Activated gamma-delta T cell (primary cell): ENCODE data around the gene SRXN1.
"Not testable (repeated sequence)": the region's sequence is repeated elsewhere in the genome, so short reads cannot be mapped to it uniquely, and the experiment has no call there.

Source experiments
- DNase-seq: peaks from one replicate; lab custom pipeline; 2025; lab: John Stamatoyannopoulos, UW
- total RNA-seq, 2 donors: gene quantifications; one replicate each; lab custom pipeline; 2026; lab: John Stamatoyannopoulos, UW

Gene SRXN1
- total RNA-seq = 0.10 to 0.35 reads per million in 2 donors

- peak; percentile 66 for DNase-seq
Measured at GRCh38 chr20:653110-653589, at the start of gene SRXN1. SRXN1 (minus strand) TSS chr20:653200; CDS start chr20:653185, 15 bp downstream.

GRCh38 chr20:701401-702129 lies 48.6 kb upstream of the SRXN1 start:
- no peak for DNase-seq

GRCh38 chr20:699811-700338 lies 46.9 kb upstream of the SRXN1 start:
- DNase-seq = no peak

GRCh38 chr20:699342-699741 lies 46.3 kb upstream of the SRXN1 start:
- no peak for DNase-seq

GRCh38 chr20:698276-698675 lies 45.3 kb upstream of the SRXN1 start:
- DNase-seq = no peak

- no peak for DNase-seq
Measured at GRCh38 chr20:697826-698225, 44.8 kb upstream of the SRXN1 start.

DNA sequence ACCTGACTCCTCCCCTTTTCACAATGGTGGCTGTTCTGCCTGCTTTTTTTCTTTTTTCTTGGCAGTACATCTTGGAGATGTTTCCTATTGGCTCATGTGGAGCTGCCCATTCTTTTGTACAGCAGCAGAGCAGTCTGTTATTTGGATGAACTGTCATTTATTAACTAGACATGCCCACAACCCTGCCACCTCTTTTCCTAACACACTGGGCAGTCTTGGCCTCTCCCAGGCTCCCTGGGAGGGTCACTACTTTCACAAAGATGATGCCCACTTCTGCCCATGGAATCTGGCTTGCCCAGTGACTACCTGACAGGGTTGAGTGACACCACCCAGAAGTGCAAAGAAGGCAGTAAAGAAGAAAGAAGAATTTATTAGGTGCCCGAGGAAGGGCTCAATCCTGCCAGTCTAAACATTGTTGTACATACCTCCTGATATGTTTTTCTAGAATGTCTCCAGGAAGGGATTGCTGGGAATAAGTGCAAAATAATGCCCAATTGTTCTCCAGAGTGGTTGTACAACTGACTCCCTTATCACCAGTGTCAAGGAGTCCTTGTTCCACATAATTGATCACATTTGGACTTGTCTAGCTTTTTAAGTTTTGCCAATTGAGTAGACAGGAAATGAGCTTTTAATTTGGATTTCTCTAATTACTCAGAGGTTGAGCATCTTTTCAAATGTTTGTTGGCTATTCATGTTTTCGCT lies 42.3 kb upstream of the SRXN1 start:
- no peak for DNase-seq

DNA sequence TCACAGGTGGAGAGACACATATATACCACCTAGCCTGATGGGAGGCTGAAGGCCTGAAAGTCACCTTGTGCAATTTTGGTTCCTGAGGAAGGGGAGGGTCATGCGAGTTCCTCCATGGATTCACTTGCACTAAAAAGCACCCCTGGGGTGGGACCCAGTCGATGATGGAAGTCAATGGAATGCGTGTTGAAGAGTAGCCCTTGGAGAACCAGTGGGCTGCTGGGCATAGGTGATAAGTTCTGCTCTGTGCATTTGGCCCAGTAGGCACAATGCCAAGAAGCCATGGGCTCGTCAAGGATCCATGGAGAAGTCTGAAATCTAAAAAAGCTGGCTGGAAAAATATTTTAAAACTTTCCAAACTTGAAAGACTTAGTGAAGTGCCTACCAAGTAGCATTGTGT lies 41.5 kb upstream of the SRXN1 start:
- no peak for DNase-seq

GRCh38 chr20:693786-694185 lies 40.8 kb upstream of the SRXN1 start:
- DNase-seq = not testable (repeated sequence)

GRCh38 chr20:692044-692443 lies 39.0 kb upstream of the SRXN1 start:
- DNase-seq = no peak

GRCh38 chr20:689947-690346 lies 36.9 kb upstream of the SRXN1 start:
- DNase-seq = no peak

DNA sequence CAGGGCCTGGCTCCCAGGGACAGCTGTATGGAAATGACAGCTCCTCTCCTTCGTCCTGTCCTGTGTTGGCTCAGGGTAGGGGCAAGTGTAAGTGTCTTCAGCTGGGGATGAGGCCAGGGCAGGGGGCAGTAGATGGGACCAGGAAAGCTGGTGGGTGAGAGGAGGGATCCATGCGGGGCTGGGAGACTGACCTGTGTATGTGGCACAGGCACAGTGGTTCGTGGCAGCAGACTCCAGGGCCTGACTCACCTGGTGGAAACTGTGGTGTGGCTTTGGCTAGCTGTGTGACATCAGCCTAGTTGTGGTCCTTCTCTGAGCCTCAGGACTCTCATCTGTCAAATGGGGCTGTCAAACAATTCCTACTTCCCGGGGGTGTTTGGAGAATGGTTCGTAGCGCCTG lies 36.3 kb upstream of the SRXN1 start:
- no peak for DNase-seq

- DNase-seq = no peak
Measured at GRCh38 chr20:688809-689212, 35.8 kb upstream of the SRXN1 start.

GRCh38 chr20:687468-688203 lies 34.6 kb upstream of the SRXN1 start:
- no peak for DNase-seq

- DNase-seq = no peak
Measured at GRCh38 chr20:684676-685319, 31.8 kb upstream of the SRXN1 start.

GRCh38 chr20:682123-682522 lies 29.1 kb upstream of the SRXN1 start:
- DNase-seq = no peak

DNA sequence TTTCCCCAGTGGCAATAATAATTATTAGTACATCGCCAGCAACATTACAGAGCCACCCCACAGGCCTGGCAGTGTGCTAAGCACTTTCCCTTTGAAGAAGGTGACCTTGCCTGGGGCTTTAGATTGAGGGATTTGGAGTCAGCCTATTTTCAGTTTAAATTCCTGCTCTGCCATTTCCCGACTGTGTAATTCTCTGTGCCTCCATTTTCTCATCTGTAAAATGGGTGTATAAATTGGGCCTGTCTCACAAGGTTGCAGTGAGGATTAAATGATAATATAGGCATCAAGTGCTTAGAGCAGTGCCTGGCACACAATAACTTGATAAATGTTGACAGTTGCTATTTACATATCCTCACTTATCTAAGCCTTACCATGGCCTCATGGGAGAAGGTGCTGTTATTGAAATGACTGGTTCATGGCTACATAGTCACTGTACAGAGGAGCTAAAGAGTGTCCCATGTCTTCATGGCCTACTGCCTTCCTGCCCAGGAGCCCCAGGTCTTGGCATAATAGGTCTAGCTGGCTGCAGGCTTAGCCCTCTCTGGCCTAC lies 27.7 kb upstream of the SRXN1 start:
- no peak for DNase-seq

- no peak for DNase-seq
Measured at GRCh38 chr20:677957-678356, 25.0 kb upstream of the SRXN1 start.

DNA sequence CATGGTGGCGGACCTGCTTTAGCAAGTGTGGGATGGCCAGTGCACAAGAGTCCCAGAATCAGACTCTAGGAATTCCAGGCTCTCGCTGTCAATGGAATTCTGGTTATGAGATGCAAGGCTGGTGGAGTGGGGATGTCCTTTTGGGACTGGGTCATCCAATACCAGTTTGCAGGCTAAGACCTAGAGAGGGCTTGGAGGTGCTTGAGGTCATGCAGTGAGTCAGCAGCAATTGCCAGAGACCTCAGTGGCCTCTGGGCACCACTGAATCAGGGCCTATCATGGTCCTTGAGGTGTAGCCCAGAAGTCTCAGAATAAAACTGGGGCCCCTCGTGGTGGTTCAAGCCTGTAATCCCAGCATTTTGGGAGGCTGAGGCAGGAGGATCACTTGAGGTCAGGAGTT lies 24.0 kb upstream of the SRXN1 start:
- DNase-seq = no peak

- DNase-seq = no peak
Measured at GRCh38 chr20:676315-676937, 23.4 kb upstream of the SRXN1 start.
